T-helper 1 cell treated with Interleukin-12 subunit alpha and Interleukin-12 subunit beta and Interleukin-4 antibody, amounts not matched to agents 30 ng/mL and 1 ng/mL, for 36 hours (primary cell): ENCODE measurements around the gene TAS2R3. TPM values are rescaled to one million over a fixed set of nuclear protein-coding genes. Genes with fewer than 3 reads are reported as not detected.

Experiments
- intact Hi-C: fragments of 100-400 bp; cut with micrococcal nuclease; formaldehyde crosslinking; loops from one replicate; pipeline ENCODE4 v1.15.1; 2024
- total RNA-seq: library from RNA; stranded (reverse); gene quantifications from 2 replicates; pipeline ENCODE4 v1.2.3, GENCODE V29; 2022

The TAS2R3 gene
- total RNA-seq, 1 donor from 2014 or later = 0.88 TPM

DNA sequence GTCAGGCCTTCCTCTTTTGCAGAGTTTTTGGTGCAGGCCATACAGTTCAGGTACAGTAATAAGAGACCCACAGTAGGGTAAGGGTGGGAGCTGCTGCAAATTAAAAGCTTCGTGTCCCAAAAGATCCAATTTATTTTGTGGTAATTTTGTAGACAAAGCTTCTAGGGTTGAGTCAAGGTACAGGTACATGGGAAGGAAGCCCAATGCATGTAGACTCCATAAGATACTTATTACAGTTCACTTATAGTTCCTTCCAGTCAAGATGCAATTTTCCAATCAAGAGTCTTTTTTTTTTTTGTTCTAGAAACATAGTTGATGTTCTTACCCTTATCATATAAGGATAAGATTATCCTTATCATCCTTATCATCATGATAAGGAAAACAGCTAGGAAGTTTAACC is 12.5 kb downstream of the TAS2R3 start, which contains the start of gene TAS2R4:
Gene TAS2R4, plus strand, starts transcription at position 301 of the 400 bp plus-strand sequence. CDS start 1,815 bp downstream, outside the sequence.
- intact Hi-C loops = no loop called here

GRCh38 chr7:141785706-141786552 is 22.0 kb downstream of the TAS2R3 start:
- intact Hi-C loops = loop anchor here (1.0 kb wide), 3 partner anchors 31 to 132 kb away; partner anchors contain the start of gene SSBP1

GRCh38 chr7:141788296-141788695 is 24.4 kb downstream of the TAS2R3 start:
- intact Hi-C loops = no loop called here

- intact Hi-C loops = no loop called here
These were observed 26.0 kb downstream of the TAS2R3 start, which contains the start of gene TAS2R5 for GRCh38 chr7:141789917-141790316. Gene TAS2R5, plus strand, starts transcription at chr7:141790217. Its CDS starts 145 bp downstream, at chr7:141790362.

DNA sequence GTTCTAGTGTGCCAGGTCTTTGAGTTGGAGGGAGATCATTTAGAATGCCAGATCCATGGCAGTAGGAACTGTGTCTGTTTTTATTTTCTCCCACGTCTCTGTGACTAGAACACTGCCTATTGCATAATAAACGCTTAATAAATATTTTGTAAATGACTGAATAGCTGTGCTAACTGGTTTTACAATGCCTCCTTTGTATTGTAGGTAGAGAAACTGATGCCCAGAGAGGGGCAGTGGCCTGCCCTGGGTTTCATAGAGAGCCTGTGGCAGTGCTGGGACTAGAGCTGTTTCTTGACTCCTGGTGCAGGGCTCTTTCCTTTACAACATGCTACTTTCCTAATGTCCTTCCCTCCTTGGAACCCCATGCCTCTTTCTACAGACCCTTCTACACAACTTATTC is 28.6 kb downstream of the TAS2R3 start:
- intact Hi-C loops = no loop called here

Other genes with a start within 250 kb of the TAS2R3 start
- 79.0 and 83.1 TPM in 2 replicates for gene AGK, start 212.7 kb upstream of the TAS2R3 start, total RNA-seq
- 43.6 and 44.0 TPM in 2 replicates for gene DENND11, start 61.9 kb upstream of the TAS2R3 start, total RNA-seq
- 0.12 and 0.15 TPM in 2 replicates for gene WEE2, start 55.7 kb upstream of the TAS2R3 start, total RNA-seq
- 147 and 154 TPM in 2 replicates for gene SSBP1, start 25.7 kb upstream of the TAS2R3 start, total RNA-seq
- gene TAS2R4, start 12.6 kb downstream of the TAS2R3 start, total RNA-seq = 0.83 and 1.3 TPM in 2 replicates
- gene TAS2R5, start 26.1 kb downstream of the TAS2R3 start, total RNA-seq = 0.83 and 1.2 TPM in 2 replicates
- not detected in 2 replicates for gene PRSS37, start 77.4 kb downstream of the TAS2R3 start, total RNA-seq
- not detected in 2 replicates for gene OR9A4, start 152.3 kb downstream of the TAS2R3 start, total RNA-seq
- not detected in 2 replicates for gene CLEC5A, start 182.9 kb downstream of the TAS2R3 start, total RNA-seq
- not detected in 2 replicates for gene TAS2R38, start 209.7 kb downstream of the TAS2R3 start, total RNA-seq
- gene MGAM, start 231.8 kb downstream of the TAS2R3 start, total RNA-seq = 0.02 TPM in 1 of 2 replicates, not detected in the other